ENCODE measurements around the gene MCTP1. TPM values are rescaled to one million over a fixed set of nuclear protein-coding genes. Genes with fewer than 3 reads are reported as not detected.

Gene MCTP1
- polyA plus RNA-seq, 3 donors: 4.3 to 7.8 (median 5.6) TPM

- no peak for DNase-seq
These were observed 513.2 kb downstream of the MCTP1 start for GRCh38 chr5:94771742-94772141.

GRCh38 chr5:94769996-94770395, 514.9 kb downstream of the MCTP1 start:
- DNase-seq: no peak

GRCh38 chr5:94761786-94762185, 523.1 kb downstream of the MCTP1 start:
- DNase-seq: no peak

- DNase-seq: no peak
These were observed 523.8 kb downstream of the MCTP1 start for GRCh38 chr5:94761055-94761454.

GRCh38 chr5:94759961-94760360, 524.9 kb downstream of the MCTP1 start:
- DNase-seq: no peak

- no peak for DNase-seq
These were observed 525.9 kb downstream of the MCTP1 start for GRCh38 chr5:94759022-94759421.

GRCh38 chr5:94754824-94755223, 530.1 kb downstream of the MCTP1 start:
- no peak for DNase-seq

GRCh38 chr5:94751460-94751859, 533.4 kb downstream of the MCTP1 start:
- peak; percentile 10 for DNase-seq

- DNase-seq: no peak
These were observed 534.2 kb downstream of the MCTP1 start for GRCh38 chr5:94750681-94751080.

GRCh38 chr5:94749042-94749441, 535.9 kb downstream of the MCTP1 start:
- no peak for DNase-seq

GRCh38 chr5:94748212-94748611, 536.7 kb downstream of the MCTP1 start:
- DNase-seq: no peak

- DNase-seq: no peak
These were observed 537.5 kb downstream of the MCTP1 start for GRCh38 chr5:94747371-94747770.

- no peak for DNase-seq
These were observed 538.2 kb downstream of the MCTP1 start for GRCh38 chr5:94746731-94747124.

GRCh38 chr5:94745786-94746730, 538.8 kb downstream of the MCTP1 start:
- no peak for DNase-seq

GRCh38 chr5:94744906-94745305, 540.0 kb downstream of the MCTP1 start:
- DNase-seq: no peak

- DNase-seq: no peak
These were observed 542.0 kb downstream of the MCTP1 start for GRCh38 chr5:94742852-94743251.

- no peak for DNase-seq
These were observed 544.6 kb downstream of the MCTP1 start for GRCh38 chr5:94740286-94740685.

- DNase-seq: no peak
These were observed 548.4 kb downstream of the MCTP1 start for GRCh38 chr5:94736498-94736897.

- no peak for DNase-seq
These were observed 553.4 kb downstream of the MCTP1 start for GRCh38 chr5:94731471-94731870.

GRCh38 chr5:94725142-94725541, 559.8 kb downstream of the MCTP1 start:
- DNase-seq: no peak

- DNase-seq: no peak
These were observed 569.1 kb downstream of the MCTP1 start for GRCh38 chr5:94715768-94716167.

GRCh38 chr5:94711785-94712184, 573.1 kb downstream of the MCTP1 start:
- no peak for DNase-seq

GRCh38 chr5:94709277-94709676, 575.6 kb downstream of the MCTP1 start:
- no peak for DNase-seq

GRCh38 chr5:94707359-94707758, 577.5 kb downstream of the MCTP1 start:
- peak; percentile 50 for DNase-seq
